Vein endothelial cell (primary cell): Measurements from ENCODE around the gene ROPN1L. TPM values are rescaled to one million over a fixed set of nuclear protein-coding genes. Genes with fewer than 3 reads are reported as not detected.

Experiments used
- small RNA-seq: library from RNA; depleted of rRNA; stranded (forward); fragments of <200 nt; gene quantifications from one replicate; pipeline ENCODE3, GENCODE V24; 2012
- total RNA-seq: library from RNA; depleted of rRNA; stranded (reverse); fragments of >200 nt; gene quantifications from 2 replicates; pipeline ENCODE4 v1.2.3, GENCODE V29; 2012

Gene ROPN1L
- total RNA-seq, result 0.96 and 1.3 TPM in 2 replicates

GRCh38 chr5:10441083-10441991 lies at the start of gene ROPN1L:
Gene ROPN1L, plus strand, starts transcription at chr5:10441879. Its CDS starts 289 bp downstream, at chr5:10442168.

Small RNA genes lying within 50 kb of the gene (small RNA-seq; reads per million reads assigned to genes)
- gene MIR6131, result not detected

Other genes with a start within 250 kb of the ROPN1L start
- 14.4 and 21.7 TPM in 2 replicates for gene ATPSCKMT, start 192.0 kb upstream of the ROPN1L start, total RNA-seq
- gene CCT5, start 191.6 kb upstream of the ROPN1L start, total RNA-seq, result 419 and 585 TPM in 2 replicates
- gene CMBL, start 134.0 kb upstream of the ROPN1L start, total RNA-seq, result 4.6 and 6.2 TPM in 2 replicates
- 62.3 and 66.6 TPM in 2 replicates for gene MARCHF6, start 88.2 kb upstream of the ROPN1L start, total RNA-seq
- 3.1 and 6.9 TPM in 2 replicates for gene ANKRD33B, start 122.2 kb downstream of the ROPN1L start, total RNA-seq